PC-9 (cell line): Measurements from ENCODE around the gene DDX10. TPM values are rescaled to one million over a fixed set of nuclear protein-coding genes. Genes with fewer than 3 reads are reported as not detected.

Experiments used
- BruUV-seq: library from RNA; stranded (reverse); fragments of 400-500 nt; replicated peaks from 2 replicates; lab custom pipeline; 2021; lab: Mats Ljungman, UMichigan
- CTCF ChIA-PET: fragments of 300-600 bp; sonication (Branson Sonifier 250); formaldehyde crosslinking; loops from one replicate; lab custom pipeline; 2022; ENCODE audit warnings: antibody characterized with exemption; lab: Charles Lee
- POLR2A ChIA-PET: fragments of 300-600 bp; sonication (Branson Sonifier 250); formaldehyde crosslinking; loops from one replicate; lab custom pipeline; 2022; ENCODE audit warnings: antibody characterized with exemption; ENCODE audit not compliant: unreplicated experiment; lab: Charles Lee
- DNase-seq, 2 experiments: peaks; one replicate each; pipeline versions ENCODE4 v3.0.0 to v3.0.0-alpha.2; 2015 to 2022; ENCODE audit warnings: mixed read lengths in 1 of 2
- H2AFZ ChIP-seq: fragments of 200-600 bp; sonication (generic); 2 replicates; pipeline ENCODE4 v1.8.1; 2017; ENCODE audit warnings: antibody characterized with exemption
- H3F3A ChIP-seq: fragments of 200-600 bp; sonication (generic); 2 replicates; pipeline ENCODE4 v1.8.1; 2017; ENCODE audit warnings: antibody characterized with exemption, mild to moderate bottlenecking, low read depth; ENCODE audit not compliant: insufficient read depth
- H3K27ac ChIP-seq: fragments of 200-600 bp; sonication (generic); 2 replicates; pipeline ENCODE4 v1.6.1; 2016; ENCODE audit warnings: mixed run types
- H3K27me3 ChIP-seq: fragments of 200-600 bp; sonication (generic); 2 replicates; pipeline ENCODE4 v1.6.1; 2016; ENCODE audit warnings: low read depth, mixed run types; ENCODE audit not compliant: insufficient read depth
- H3K36me3 ChIP-seq: fragments of 200-600 bp; sonication (generic); 2 replicates; pipeline ENCODE4 v1.6.1; 2016; ENCODE audit warnings: low read depth, mixed run types
- H3K4me1 ChIP-seq: fragments of 200-600 bp; sonication (generic); replicated peaks from 2 replicates; pipeline ENCODE4 v1.6.1; 2016; ENCODE audit warnings: mixed run types; ENCODE audit not compliant: insufficient read depth
- H3K4me2 ChIP-seq: fragments of 200-600 bp; sonication (generic); 2 replicates; pipeline ENCODE4 v1.6.1; 2017; ENCODE audit warnings: mixed run types
- H3K4me3 ChIP-seq: fragments of 200-600 bp; sonication (generic); 2 replicates; pipeline ENCODE4 v1.6.1; 2016; ENCODE audit warnings: mixed run types
- H3K79me2 ChIP-seq: fragments of 200-600 bp; sonication (generic); 2 replicates; pipeline ENCODE4 v1.6.1; 2017; ENCODE audit warnings: low read depth, mixed run types
- H3K9me2 ChIP-seq: fragments of 200-600 bp; sonication (generic); 2 replicates; pipeline ENCODE4 v1.8.1; 2017; ENCODE audit warnings: mild to moderate bottlenecking; ENCODE audit not compliant: insufficient read depth
- H3K9me3 ChIP-seq: fragments of 200-600 bp; sonication (generic); 2 replicates; pipeline ENCODE4 v1.8.1; 2016; ENCODE audit warnings: low read depth; ENCODE audit not compliant: insufficient read depth
- H4K20me1 ChIP-seq: fragments of 200-600 bp; sonication (generic); 2 replicates; pipeline ENCODE4 v1.8.1; 2017; ENCODE audit not compliant: insufficient read depth
- CTCF ChIP-seq: fragments of 200-600 bp; sonication (generic); conservative IDR thresholded peaks from 2 replicates; pipeline ENCODE4 v1.6.1; 2017; ENCODE audit warnings: mixed run types, antibody characterized with exemption, mild to moderate bottlenecking, moderate library complexity
- EZH2 ChIP-seq: fragments of 200-600 bp; sonication (generic); IDR thresholded peaks from 2 replicates; pipeline ENCODE4 v1.8.0; 2017; ENCODE audit warnings: antibody characterized with exemption, low read depth
- intact Hi-C: fragments of 100-400 bp; cut with micrococcal nuclease; formaldehyde crosslinking; loops from one replicate; pipeline ENCODE4 v1.10.0; 2022; ENCODE audit not compliant: unreplicated experiment
- total RNA-seq: library from RNA; stranded (reverse); gene quantifications from 2 replicates; pipeline ENCODE4 v1.2.3, GENCODE V29; 2021

Gene DDX10
- total RNA-seq, 1 experiment from 2014 or later, result 26.4 TPM

GRCh38 chr11:108672113-108672512 lies 7.2 kb downstream of the DDX10 start:
- H3K79me2 ChIP-seq, result peaks cover 59% of the 10 kb centered on the region

DNA sequence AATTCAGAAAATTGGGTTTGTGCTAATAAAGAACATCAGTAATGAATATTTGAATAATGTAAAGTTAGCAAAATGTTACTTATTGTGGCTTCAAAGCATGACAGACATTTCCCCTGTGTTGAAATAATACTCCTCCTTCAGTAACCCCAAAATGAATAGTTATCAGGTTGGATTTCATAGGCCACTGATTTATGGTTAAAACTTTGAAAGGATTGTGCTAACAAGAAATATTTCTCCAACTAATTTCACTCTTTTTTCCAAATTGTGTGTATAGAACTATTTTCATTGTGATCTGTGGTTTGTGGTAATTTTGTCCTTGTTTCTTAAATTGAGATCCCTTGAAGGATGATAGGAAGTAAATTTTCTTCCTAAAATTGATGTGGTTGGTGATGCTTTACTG lies 7.9 kb downstream of the DDX10 start:
- Histone ChIP-seq H3K4me2 (no peak overlapping the region), H3F3A (no peaks in the 10 kb centered on the region), H3K79me2 (peaks cover 52% of the 10 kb centered on the region), H3K27me3 (no peaks in the 10 kb centered on the region), H3K9me3 (no peaks in the 10 kb centered on the region), H3K36me3 (peaks cover 31% of the 10 kb centered on the region), H3K9me2 (no peaks in the 10 kb centered on the region; the same call in 1 of the 2 replicates), H2AFZ (no peak overlapping the region), H3K4me3 (no peak overlapping the region), H4K20me1 (peaks cover 19% of the 10 kb centered on the region), H3K27ac (no peak overlapping the region), H3K4me1 (no peaks in the 10 kb centered on the region)
- POLR2A ChIA-PET, result no interaction called here
- intact Hi-C loops, result no loop called here
- TF ChIP-seq CTCF, result no peak
- no peak for TF ChIP-seq EZH2
- BruUV-seq, result no TSS peak
- no peak for DNase-seq
- CTCF ChIA-PET, result no interaction called here

More at GRCh38 chr11:108672113-108672512, 7.2 kb downstream of the DDX10 start:
- Histone ChIP-seq H3K27me3 (no peaks in the 10 kb centered on the region), H3K9me2 (no peaks in the 10 kb centered on the region; the same call in 1 of the 2 replicates), H2AFZ (no peak overlapping the region), H3K4me1 (peaks cover under 1% of the 10 kb centered on the region; the same call in 1 of the 2 replicates), H3K9me3 (no peaks in the 10 kb centered on the region), H3K4me2 (no peak overlapping the region), H3K27ac (no peak overlapping the region), H3K4me3 (no peak overlapping the region), H3K36me3 (peaks cover 29% of the 10 kb centered on the region), H4K20me1 (peaks cover 19% of the 10 kb centered on the region), H3F3A (no peaks in the 10 kb centered on the region)
- BruUV-seq, result no TSS peak
- TF ChIP-seq EZH2 (no peak), CTCF (no peak)
- ChIA-PET CTCF (no interaction called here), POLR2A (no interaction called here)
- intact Hi-C loops, result no loop called here
- no peak for DNase-seq

- TF ChIP-seq CTCF, result no peak
- TF ChIP-seq EZH2, result no peak
- H4K20me1 ChIP-seq, result no peaks in the 10 kb centered on the region
- BruUV-seq, result no TSS peak
- peaks cover 50% of the 10 kb centered on the region for H3K36me3 ChIP-seq
- ChIA-PET CTCF (no interaction called here), POLR2A (no interaction called here)
- no peaks in the 10 kb centered on the region for H3K4me1 ChIP-seq
- H3K4me2 ChIP-seq, result no peak overlapping the region
- H3K4me3 ChIP-seq, result no peak overlapping the region
- H2AFZ ChIP-seq, result no peak overlapping the region
- intact Hi-C loops, result no loop called here
- DNase-seq, result peak in 1 of 2 experiments; percentile 51
- H3F3A ChIP-seq, result no peaks in the 10 kb centered on the region
- no peaks in the 10 kb centered on the region for H3K27me3 ChIP-seq
- no peak overlapping the region for H3K27ac ChIP-seq
- no peaks in the 10 kb centered on the region for H3K79me2 ChIP-seq
- no peaks in the 10 kb centered on the region for H3K9me3 ChIP-seq
- H3K9me2 ChIP-seq, result no peaks in the 10 kb centered on the region
These were observed 14.2 kb downstream of the DDX10 start for GRCh38 chr11:108679045-108679444.
